GM21576 (cell line): Measurements from ENCODE around the gene SPTLC2.
"Not testable (repeated sequence)": the region's sequence is repeated elsewhere in the genome, so short reads cannot be mapped to it uniquely, and the experiment has no call there.

Experiments
- ATAC-seq: cut with Tn5 transposase; IDR thresholded peaks from one replicate; pipeline ENCODE4 v1.9.1; 2021; ENCODE audit warnings: mild to moderate bottlenecking, moderate library complexity; ENCODE audit not compliant: unreplicated experiment

SPTLC2 gene

DNA sequence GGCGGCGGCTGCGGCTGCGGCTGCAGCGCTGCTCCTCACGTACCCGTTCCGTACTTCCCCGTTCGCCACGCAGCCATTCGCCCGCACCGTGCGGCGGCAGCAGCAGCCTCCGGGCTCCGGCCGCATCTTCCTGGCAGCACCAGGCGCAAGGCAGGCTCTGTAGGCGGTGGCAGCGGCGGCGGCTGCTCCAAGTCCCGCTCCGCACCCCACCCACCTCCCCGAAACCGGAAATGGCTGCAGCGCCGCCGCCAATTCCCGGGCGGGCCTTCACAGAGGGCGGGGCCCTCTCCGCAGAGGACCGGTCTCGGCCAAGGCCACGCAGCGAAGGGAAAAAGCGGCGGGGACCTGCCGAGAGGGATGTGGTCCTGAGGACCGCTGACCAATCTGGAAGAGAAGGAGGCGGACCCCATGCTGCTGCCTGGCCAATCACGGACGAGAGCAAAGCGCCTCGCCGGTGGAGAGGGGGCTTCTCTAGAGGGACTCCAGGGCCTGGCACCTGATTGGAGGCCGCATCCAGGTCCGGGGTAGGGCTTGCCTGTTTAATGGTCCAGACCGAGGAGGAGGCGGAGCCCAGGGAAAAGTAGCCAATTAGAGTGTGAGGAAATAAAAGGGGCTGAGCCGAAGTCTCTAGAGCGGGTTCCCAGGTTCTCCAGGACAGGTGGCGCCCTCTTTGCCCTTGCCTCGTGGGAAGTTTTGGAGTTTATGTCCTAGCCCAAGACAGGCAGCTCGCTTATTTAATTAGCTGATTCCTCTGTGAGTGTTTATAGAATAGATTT is at the start of gene SPTLC2:
TSS of gene SPTLC2 (minus strand) at position 184 of the 776 bp plus-strand sequence. CDS start at position 126, 58 bp downstream.
- ATAC-seq: peak; percentile 92

GRCh38 chr14:77663293-77663692 is 46.9 kb upstream of the SPTLC2 start:
- no peak for ATAC-seq

DNA sequence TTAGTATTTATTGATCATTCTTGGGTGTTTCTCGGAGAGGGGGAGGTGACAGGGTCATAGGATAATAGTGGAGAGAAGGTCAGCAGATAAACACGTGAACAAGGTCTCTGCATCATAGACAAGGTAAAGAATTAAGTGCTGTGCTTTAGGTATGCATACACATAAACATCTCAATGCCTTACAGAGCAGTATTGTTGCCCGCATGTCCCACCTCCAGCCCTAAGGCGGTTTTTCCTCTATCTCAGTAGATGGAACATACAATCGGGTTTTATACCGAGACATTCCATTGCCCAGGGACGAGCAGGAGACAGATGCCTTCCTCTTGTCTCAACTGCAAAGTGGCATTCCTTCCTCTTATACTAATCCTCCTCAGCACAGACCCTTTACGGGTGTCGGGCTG is 45.1 kb upstream of the SPTLC2 start:
- ATAC-seq: not testable (repeated sequence)

- no peak for ATAC-seq
Measured at GRCh38 chr14:77660754-77661153, 44.3 kb upstream of the SPTLC2 start.

DNA sequence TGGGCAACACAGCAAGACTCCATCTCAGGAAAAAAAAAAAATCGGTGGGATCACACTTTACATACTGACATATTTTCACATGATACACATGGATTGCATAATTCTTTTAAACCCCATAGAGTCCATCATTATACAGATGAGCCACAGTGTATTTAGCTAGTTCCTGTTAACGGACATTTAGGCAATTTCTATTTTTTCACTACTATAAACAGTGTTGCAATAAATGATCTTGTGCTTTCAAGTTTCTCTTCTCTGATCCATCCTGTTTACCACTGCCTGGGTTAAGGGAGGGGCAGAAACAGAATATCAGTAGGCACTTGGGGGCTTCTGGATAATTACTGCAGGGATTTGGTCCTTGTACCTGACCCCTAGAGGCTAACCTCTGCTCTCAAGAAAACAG is 43.4 kb upstream of the SPTLC2 start:
- no peak for ATAC-seq

GRCh38 chr14:77657280-77657679 is 40.8 kb upstream of the SPTLC2 start:
- no peak for ATAC-seq

GRCh38 chr14:77654001-77654441 is 37.6 kb upstream of the SPTLC2 start:
- no peak for ATAC-seq

DNA sequence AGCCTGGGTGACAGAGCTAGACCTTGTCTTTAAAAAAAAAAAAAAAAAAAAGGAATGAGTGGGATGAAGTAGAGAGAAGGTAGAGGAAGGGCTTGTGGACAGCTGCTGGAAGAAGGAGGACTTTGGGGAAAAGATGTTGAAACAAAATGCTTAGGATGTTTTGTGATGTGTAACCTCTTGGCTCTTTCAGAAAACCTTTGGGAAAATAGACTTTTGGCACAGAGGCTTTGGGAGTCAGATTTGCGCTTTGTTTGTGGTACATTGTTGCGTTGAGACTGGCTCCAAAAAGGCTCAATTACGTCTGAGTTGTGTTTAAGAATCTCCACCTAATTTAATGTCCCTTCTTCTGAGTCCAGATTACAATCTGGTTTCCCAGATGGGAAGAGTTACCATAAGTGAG is 32.9 kb upstream of the SPTLC2 start:
- ATAC-seq: no peak

- no peak for ATAC-seq
Measured at GRCh38 chr14:77648520-77649200, 32.2 kb upstream of the SPTLC2 start.

DNA sequence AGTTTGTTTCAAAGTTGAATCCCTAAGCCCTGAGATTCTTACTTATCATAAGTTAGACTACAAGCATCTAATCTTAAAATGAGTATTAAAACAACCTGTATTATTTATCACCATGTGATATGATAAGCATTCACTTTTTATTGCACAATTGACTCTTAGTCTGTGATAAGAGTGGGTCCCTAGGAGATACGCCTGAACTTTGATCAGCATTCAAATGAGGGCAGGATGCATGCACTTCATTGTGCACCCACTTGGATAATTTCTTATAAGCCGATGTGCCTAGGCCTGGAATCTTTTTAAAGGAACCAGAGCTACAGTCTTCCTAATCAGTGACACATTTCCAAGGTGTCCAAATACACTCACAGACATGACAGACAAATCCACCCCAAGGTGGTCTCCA is 31.4 kb upstream of the SPTLC2 start:
- no peak for ATAC-seq

GRCh38 chr14:77646907-77647306 is 30.5 kb upstream of the SPTLC2 start:
- ATAC-seq: no peak

DNA sequence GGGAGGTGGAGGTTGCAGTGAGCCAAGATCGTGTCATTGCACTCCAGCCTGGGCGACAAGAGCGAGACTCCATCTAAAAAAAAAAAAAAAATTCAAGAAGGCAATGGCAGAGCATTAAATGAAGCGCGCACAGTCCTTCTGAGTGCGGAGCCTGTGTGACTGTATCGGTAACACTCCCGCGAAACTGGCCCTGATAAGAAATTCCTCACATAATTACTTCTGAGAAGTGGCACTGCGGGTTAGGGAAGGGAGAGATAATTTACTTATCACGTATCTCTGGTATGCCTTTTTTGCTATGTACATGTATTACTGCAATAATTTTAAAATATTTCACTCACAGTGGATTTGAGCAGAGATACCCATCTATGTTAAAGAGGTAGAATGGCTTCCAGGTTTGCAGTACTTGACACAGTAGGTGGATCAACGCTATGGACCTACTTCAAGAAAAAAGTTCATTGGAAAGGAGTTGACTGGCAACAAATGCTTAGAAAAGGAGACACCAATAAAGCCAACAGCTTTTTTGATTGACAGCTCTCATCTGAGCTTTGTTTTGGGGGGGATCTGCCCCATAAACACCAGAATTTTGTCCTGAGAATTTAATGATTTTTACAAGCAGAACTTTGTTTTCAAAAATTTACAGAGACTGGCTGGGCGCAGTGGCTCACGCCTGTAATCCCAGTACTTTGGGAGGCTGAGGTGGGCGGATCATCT is 29.2 kb upstream of the SPTLC2 start:
- ATAC-seq: no peak

DNA sequence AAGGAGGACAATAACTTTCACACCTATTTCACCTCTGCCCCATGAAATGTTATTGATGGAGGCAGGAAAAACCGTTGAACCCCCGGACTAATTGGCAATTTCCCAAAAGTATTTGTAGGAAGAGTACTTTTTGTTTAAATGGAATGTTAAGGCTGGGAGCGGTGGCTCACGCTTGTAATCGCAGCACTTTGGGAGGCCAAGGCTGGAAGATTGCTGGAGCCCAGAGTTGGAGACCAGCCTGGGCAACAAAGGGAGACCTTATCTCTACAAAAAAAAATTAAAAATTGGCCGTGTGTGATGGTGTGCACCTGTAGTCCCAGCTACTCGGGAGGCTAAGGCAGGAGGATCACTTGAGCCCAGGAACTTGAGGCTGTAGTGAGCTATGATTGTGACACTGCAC is 26.0 kb upstream of the SPTLC2 start:
- ATAC-seq: no peak

DNA sequence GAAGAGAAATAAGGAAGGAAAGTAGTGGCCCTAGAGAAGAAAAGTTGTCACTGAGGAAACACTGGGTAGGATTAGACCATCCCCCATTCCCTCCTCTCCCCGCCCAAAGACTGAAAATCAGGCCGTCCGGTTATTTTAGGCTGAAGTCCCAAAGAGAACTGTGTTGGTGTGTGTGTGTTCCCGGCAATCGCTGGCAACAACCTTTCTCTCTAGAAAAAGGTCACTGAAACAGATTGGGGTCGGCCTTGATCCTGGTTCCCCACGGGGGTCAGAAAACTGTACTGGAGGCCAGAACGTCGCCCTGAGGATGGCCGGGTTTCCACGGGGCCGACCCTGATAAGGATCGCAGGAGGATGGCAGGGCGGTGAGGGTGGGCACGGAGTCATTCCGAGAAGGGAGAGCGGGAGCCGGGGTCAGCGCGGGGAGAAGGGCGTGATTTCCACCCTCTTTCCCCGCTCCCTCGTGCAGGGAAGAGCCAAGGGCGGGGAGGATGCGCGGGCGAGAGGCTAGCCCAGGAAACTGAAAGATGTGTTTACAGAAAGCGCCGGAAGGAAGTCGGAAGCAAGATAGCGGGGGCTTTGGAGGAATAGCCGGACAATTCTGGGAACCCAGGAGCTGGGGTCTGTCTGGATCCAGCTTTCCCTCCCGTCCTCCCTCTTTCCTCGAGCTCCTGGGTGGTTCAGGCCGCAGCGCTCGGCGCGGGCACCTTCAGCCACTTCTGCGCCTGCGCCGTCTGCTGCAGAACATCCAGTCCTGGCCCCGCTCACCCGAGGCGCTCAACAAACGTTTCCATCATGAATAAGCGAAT is 25.3 kb upstream of the SPTLC2 start:
- no peak for ATAC-seq

GRCh38 chr14:77640756-77641533 is 24.5 kb upstream of the SPTLC2 start:
- no peak for ATAC-seq

GRCh38 chr14:77638771-77639171 is 22.3 kb upstream of the SPTLC2 start:
- no peak for ATAC-seq

GRCh38 chr14:77635869-77636268 is 19.4 kb upstream of the SPTLC2 start:
- not testable (repeated sequence) for ATAC-seq

DNA sequence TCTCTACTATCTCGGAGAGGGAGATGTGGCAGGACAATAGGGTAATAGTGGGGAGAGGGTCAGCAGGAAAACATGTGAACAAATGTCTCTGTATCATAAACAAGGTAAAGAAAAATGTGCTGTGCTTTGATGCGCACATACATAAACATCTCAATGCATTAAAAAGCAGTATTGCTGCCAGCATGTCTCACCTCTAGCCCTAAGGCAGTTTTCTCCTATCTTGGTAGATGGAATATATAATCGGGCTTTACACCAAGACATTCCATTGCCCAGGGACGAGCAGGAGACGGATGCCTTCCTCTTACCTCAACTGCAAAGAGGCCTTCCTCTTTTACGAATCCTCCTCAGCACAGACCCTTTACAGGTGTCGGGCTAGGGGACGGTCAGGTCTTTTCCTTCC is 19.0 kb upstream of the SPTLC2 start:
- ATAC-seq: not testable (repeated sequence)

DNA sequence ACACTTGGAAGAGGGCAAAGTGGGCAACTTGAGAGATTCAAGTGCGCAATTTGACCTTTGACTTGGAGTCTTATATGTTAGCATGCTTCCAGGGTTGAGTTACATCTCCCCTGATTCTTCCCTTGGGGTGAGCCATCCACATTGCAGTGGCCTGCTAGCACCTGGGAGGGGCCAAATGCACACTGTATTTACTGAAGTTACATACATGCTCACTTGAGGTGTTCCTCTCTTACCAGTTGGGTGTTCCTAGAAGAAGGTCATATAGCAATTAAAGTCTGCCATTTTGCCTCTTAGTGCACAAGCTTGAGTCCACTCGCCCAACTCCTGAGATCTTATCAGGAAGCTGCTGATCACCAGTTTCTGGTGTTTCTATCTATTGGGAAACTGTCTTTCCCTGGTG is 13.7 kb upstream of the SPTLC2 start:
- no peak for ATAC-seq

GRCh38 chr14:77625360-77625759 is 8.9 kb upstream of the SPTLC2 start:
- no peak for ATAC-seq
